GM12801 (cell line): ENCODE measurements around the gene ACAD8.

Experiments
- TF ChIP-seq, protein P1 (sequence below): IDR thresholded peaks from one replicate; pipeline ENCODE4 v1.5.1; 2011; ENCODE audit warnings: control low read depth; ENCODE audit not compliant: insufficient read length; ENCODE audit errors: extremely low read depth

The ACAD8 gene

DNA sequence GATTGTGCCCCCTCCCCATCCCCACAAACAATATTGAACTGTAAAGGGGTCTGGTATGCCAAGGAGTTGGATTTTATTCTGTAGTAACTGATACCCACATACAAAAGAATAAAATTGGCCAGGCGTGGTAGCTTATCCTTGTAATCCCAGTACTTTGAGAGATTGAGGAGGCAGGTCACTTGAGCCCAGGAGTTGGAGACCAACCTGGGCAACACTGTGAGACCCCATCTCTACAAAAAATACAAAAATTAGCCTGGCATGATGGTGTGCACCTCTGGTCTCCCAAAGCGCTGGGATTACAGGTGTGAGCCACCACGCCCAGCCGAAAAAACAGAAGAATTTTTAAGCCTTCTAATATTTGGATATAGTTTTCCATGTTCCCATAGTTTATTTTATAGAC, 18.6 kb downstream of the ACAD8 start:
- TF ChIP-seq, protein P1, sequence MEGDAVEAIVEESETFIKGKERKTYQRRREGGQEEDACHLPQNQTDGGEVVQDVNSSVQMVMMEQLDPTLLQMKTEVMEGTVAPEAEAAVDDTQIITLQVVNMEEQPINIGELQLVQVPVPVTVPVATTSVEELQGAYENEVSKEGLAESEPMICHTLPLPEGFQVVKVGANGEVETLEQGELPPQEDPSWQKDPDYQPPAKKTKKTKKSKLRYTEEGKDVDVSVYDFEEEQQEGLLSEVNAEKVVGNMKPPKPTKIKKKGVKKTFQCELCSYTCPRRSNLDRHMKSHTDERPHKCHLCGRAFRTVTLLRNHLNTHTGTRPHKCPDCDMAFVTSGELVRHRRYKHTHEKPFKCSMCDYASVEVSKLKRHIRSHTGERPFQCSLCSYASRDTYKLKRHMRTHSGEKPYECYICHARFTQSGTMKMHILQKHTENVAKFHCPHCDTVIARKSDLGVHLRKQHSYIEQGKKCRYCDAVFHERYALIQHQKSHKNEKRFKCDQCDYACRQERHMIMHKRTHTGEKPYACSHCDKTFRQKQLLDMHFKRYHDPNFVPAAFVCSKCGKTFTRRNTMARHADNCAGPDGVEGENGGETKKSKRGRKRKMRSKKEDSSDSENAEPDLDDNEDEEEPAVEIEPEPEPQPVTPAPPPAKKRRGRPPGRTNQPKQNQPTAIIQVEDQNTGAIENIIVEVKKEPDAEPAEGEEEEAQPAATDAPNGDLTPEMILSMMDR, result no peak

DNA sequence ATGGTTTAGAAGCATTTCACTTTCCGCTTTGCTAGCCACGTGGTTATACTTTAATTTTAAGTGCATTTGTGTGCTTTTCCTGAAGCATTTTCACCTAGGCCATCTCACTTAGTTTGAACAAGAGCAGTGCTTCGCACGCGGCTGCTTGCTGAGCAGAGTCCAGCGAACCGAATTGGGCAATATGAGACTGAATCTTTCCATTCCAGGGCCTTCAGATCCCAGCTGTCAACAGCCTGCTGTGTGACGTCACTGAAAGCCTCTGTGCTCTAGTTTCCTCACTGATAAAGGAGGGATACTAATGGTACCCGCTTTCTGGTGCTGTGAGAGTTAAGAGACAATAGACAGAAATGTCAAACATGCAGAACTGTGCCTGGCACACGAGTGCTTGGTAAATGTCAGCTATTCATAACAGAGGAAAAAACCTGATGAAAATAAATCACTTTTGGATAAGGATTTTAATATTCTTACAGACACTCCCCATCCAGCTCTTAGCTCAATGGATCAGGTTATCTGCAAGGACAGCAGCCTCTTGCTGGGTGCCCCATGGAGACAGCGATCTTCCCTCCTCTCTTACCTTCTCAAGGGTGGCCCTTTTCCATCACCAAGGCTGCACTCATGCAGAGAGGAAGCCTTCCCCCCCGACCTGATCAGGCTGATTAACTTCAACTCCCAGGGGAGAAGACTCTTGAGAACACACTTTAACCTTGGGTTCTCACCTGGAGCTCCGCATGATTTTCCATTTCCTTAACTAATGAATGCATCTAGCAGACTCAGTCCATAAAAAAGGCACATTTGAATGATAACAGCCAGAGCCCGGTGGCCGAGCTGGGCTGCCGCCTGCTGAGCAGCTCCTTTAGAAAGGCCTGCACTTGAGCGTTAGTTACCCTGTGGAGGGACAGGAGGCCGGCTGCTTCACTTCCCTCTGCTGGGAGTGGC, 19.3 kb downstream of the ACAD8 start:
- TF ChIP-seq, protein P1, result no peak

DNA sequence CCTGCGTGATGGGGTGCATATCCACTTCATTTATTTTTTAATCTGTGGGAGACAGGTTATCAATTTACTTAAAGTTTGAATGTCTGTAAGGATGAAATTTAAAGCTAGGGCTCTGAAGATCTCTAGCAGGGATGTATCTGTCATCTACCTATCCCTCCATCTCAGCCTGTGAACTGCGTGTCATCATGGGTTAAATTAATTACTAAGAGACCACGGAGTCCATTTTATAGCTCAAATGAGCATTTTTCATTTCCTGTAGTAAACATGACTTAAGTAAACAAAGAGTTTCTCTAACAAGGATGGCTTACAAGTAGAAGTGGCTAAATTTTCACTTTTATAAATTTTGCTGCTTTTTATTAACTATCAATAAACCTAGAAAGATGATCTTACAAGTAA, 19.9 kb downstream of the ACAD8 start:
- TF ChIP-seq, protein P1, result no peak

DNA sequence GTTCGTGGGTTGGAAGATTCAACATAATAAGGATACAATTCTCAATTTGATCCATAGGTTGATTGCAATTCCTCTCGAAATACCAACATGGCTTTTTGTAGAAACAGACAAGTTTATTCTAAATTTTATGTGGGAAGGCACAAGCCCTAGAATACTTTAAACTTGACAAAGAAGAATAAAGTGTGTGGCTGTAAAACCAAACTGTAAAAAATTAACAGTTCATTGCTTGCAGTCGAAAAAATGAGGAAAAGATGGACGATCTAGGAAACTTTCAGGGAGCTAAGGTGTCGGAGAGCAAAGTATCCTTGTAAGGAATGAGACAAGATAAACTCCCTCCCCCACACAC, 21.8 kb downstream of the ACAD8 start:
- TF ChIP-seq, protein P1, result no peak

DNA sequence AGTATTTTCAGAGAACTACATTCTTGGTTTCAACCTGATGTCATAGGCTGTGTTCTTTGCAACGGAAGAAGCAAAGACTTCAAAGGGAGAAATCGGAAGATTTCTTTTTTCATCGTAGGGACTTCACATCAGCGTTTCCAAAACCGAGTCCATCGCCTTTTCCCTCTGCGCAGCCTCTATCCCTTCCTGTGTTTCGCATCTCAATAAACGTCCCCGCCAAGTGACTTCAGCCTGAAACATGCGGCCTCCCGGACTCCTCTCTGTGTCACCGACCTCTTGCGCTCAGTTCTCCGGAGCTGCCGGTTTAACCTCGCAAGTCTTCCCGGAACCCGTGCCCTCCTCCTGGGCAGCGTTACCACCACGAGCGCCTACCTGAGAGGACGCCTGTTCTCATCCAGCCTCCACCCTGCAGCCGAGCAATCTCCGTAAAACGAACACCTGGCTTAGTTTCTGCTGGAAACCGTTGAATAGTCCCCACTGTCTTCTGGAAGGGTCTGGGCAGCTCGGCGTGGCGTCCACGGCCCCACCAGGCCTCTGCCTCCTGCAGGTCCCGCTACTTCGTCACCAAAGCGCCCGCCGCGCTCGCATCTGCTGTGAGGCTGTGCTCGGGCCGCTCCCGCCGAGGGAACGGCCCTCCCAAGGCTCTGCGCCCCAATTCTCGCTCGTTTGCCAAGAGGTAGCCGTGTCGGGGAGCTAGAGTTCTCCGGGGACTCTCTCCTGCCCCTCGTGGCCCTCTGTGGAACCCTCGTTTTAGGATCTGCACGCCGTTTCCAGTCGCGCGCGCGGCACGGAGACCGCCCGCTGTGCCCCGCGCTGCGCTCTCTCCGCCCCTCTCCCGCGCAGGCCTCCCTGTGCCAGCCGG, 22.4 kb downstream of the ACAD8 start, which contains the start of gene GLB1L3:
TSS of gene GLB1L3 (plus strand) at position 846 of the 862 bp plus-strand sequence. CDS start 362 bp downstream, outside the sequence.
- TF ChIP-seq, protein P1, result no peak

DNA sequence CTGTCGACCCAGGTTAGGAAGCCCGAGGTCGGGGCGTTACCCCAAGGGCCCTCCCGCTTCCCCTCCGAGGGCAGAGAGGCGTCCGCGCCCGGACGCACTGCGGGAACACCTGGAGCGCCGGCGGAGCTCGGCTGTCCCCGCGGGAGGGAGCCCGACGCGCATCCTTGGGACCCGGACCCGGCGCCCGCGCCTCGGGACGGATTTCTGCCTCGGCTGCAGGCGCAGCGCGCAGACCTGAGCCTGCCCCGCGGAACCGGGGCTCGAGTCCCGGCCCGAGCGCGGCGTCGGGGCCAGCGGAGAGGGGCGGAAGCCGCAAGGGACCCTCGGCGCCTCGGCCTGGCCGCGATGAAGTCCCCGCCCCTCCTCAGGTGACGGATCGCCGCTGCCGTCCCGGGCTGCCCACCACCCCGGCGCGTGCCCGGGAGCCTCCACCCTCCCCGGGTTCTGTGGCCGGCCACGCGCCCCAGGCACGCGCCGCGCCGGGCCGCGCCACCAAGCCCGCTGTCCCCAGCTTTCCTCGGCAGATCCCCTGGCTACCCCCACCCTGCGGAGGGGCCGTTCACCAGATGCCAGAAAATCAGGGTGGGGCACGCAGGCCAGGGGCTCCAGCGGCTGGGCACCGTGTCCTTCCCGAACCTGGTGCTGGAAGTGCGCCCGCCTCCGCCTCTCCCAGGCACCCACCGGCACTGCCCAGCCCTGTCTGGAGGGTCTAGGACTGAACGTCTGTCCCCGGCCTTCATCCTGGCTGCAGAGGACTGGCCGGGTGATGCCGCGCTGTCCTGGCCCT, 23.2 kb downstream of the ACAD8 start:
- TF ChIP-seq, protein P1, result no peak
